ENCODE data around the gene ZNF385B.
"Not testable (repeated sequence)": the region's sequence is repeated elsewhere in the genome, so short reads cannot be mapped to it uniquely, and the experiment has no call there.

The ZNF385B gene

GRCh38 chr2:179636995-179637394 lies 224.4 kb downstream of the ZNF385B start:
- no peaks in the 10 kb centered on the region for H3K9me3 ChIP-seq (ENCODE audit: low read length)
- TF ChIP-seq EZH2 (IDR thresholded peaks at IDR 0.05; ENCODE audit: borderline replicate concordance, low read length) (no peak), CTCF (IDR thresholded peaks at IDR 0.05; ENCODE audit: low read length) (no peak)
- no peaks in the 10 kb centered on the region for H3K9me2 ChIP-seq (ENCODE audit: low read depth, low read length)
- no peak overlapping the region for H3K4me3 ChIP-seq (ENCODE audit: low read depth, low read length, poor library complexity, severe bottlenecking)
- H3K79me2 ChIP-seq (ENCODE audit: insufficient read depth, low read length): no peaks in the 10 kb centered on the region
- H3K27ac ChIP-seq (ENCODE audit: low read depth, low read length, poor library complexity, severe bottlenecking): no peak overlapping the region
- no peaks in the 10 kb centered on the region for H3K36me3 ChIP-seq (ENCODE audit: insufficient read depth, low read length)
- no peak overlapping the region for H3K9ac ChIP-seq (ENCODE audit: low read length)
- no peaks in the 10 kb centered on the region for H3F3A ChIP-seq (ENCODE audit: insufficient read depth, low read length)
- no peaks in the 10 kb centered on the region for H4K20me1 ChIP-seq (ENCODE audit: insufficient read depth, low read length)
- H3K4me1 ChIP-seq (ENCODE audit: insufficient read depth, low read length, severe bottlenecking): no peaks in the 10 kb centered on the region
- H3K4me2 ChIP-seq (ENCODE audit: low read length): no peak overlapping the region
- H2AFZ ChIP-seq (ENCODE audit: low read length): no peak overlapping the region
- no peaks in the 10 kb centered on the region for H3K27me3 ChIP-seq (ENCODE audit: insufficient read depth, low read length)

- H3K4me1 ChIP-seq (ENCODE audit: insufficient read depth, low read length, severe bottlenecking): no peaks in the 10 kb centered on the region
- H3K36me3 ChIP-seq (ENCODE audit: insufficient read depth, low read length): no peaks in the 10 kb centered on the region
- no peaks in the 10 kb centered on the region for H4K20me1 ChIP-seq (ENCODE audit: insufficient read depth, low read length)
- H3K9ac ChIP-seq (ENCODE audit: low read length): no peak overlapping the region
- H3K27me3 ChIP-seq (ENCODE audit: insufficient read depth, low read length): no peaks in the 10 kb centered on the region
- no peaks in the 10 kb centered on the region for H3K9me3 ChIP-seq (ENCODE audit: low read length)
- no peaks in the 10 kb centered on the region for H3F3A ChIP-seq (ENCODE audit: insufficient read depth, low read length)
- H3K4me2 ChIP-seq (ENCODE audit: low read length): no peak overlapping the region
- TF ChIP-seq CTCF (IDR thresholded peaks at IDR 0.05; ENCODE audit: low read length): no peak
- TF ChIP-seq EZH2 (IDR thresholded peaks at IDR 0.05; ENCODE audit: borderline replicate concordance, low read length): no peak
- H3K4me3 ChIP-seq (ENCODE audit: low read depth, low read length, poor library complexity, severe bottlenecking): no peak overlapping the region
- H3K79me2 ChIP-seq (ENCODE audit: insufficient read depth, low read length): no peaks in the 10 kb centered on the region
- no peaks in the 10 kb centered on the region for H3K9me2 ChIP-seq (ENCODE audit: low read depth, low read length)
- H2AFZ ChIP-seq (ENCODE audit: low read length): no peak overlapping the region
- H3K27ac ChIP-seq (ENCODE audit: low read depth, low read length, poor library complexity, severe bottlenecking): no peak overlapping the region
Measured at GRCh38 chr2:179636100-179636980, 225.1 kb downstream of the ZNF385B start.

DNA sequence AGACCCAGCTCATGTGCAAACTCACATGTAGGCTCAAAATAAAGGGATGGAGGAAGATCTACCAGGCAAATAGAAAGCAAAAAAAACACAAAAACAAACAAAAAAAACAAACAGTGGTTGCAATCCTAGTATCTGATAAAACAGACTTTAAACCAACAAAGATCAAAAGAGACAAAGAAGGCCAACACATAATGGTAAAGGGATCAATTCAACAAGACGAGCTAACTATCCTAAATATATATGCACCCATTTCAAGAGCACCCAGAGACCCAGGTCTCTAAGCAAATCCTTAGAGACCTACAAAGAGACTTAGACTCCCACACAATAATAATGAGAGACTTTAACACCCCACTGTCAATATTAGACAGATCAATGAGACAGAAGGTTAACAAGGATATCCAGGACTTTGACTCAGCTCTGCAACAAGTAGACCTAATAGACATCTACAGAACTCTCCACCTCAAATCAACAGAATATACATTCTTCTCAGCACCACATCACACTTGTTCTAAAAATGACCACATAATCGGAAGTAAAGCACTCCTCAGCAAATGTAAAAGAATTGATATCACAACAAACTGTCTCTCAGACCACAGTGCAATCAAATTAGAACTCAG lies 229.5 kb downstream of the ZNF385B start:
- H3K4me2 ChIP-seq (ENCODE audit: low read length); H4K20me1 ChIP-seq (ENCODE audit: insufficient read depth, low read length); H3K4me1 ChIP-seq (ENCODE audit: insufficient read depth, low read length, severe bottlenecking); H3K9me3 ChIP-seq (ENCODE audit: low read length); H3K9ac ChIP-seq (ENCODE audit: low read length); H3K36me3 ChIP-seq (ENCODE audit: insufficient read depth, low read length); H3K4me3 ChIP-seq (ENCODE audit: low read depth, low read length, poor library complexity, severe bottlenecking); H3K79me2 ChIP-seq (ENCODE audit: insufficient read depth, low read length); H3F3A ChIP-seq (ENCODE audit: insufficient read depth, low read length); H3K27ac ChIP-seq (ENCODE audit: low read depth, low read length, poor library complexity, severe bottlenecking); H3K9me2 ChIP-seq (ENCODE audit: low read depth, low read length); H2AFZ ChIP-seq (ENCODE audit: low read length); H3K27me3 ChIP-seq (ENCODE audit: insufficient read depth, low read length): not testable (repeated sequence)

- H3K4me1 ChIP-seq (ENCODE audit: insufficient read depth, low read length, severe bottlenecking); H3K36me3 ChIP-seq (ENCODE audit: insufficient read depth, low read length); H3K79me2 ChIP-seq (ENCODE audit: insufficient read depth, low read length); H3K27me3 ChIP-seq (ENCODE audit: insufficient read depth, low read length); H3K9me2 ChIP-seq (ENCODE audit: low read depth, low read length); H4K20me1 ChIP-seq (ENCODE audit: insufficient read depth, low read length); H3K9ac ChIP-seq (ENCODE audit: low read length); H3K9me3 ChIP-seq (ENCODE audit: low read length); H2AFZ ChIP-seq (ENCODE audit: low read length); H3K27ac ChIP-seq (ENCODE audit: low read depth, low read length, poor library complexity, severe bottlenecking); H3F3A ChIP-seq (ENCODE audit: insufficient read depth, low read length); H3K4me3 ChIP-seq (ENCODE audit: low read depth, low read length, poor library complexity, severe bottlenecking); H3K4me2 ChIP-seq (ENCODE audit: low read length): not testable (repeated sequence)
Measured at GRCh38 chr2:179629776-179630175, 231.6 kb downstream of the ZNF385B start.

Measured in OCI-LY1 (cell line).